K562 treated with DMSO at 1 percent for 12 hours (cell line): ENCODE measurements around the gene PSMD11. TPM values are rescaled to one million over a fixed set of nuclear protein-coding genes. Genes with fewer than 3 reads are reported as not detected.

Source experiments
- total RNA-seq: library from RNA; unstranded; fragments of 300-600 nt; gene quantifications from 2 replicates; pipeline ENCODE4 v1.2.3, GENCODE V29; 2022; ENCODE audit not compliant: insufficient read depth

Gene PSMD11
- total RNA-seq, result 35.7 and 68.8 TPM in 2 replicates

DNA sequence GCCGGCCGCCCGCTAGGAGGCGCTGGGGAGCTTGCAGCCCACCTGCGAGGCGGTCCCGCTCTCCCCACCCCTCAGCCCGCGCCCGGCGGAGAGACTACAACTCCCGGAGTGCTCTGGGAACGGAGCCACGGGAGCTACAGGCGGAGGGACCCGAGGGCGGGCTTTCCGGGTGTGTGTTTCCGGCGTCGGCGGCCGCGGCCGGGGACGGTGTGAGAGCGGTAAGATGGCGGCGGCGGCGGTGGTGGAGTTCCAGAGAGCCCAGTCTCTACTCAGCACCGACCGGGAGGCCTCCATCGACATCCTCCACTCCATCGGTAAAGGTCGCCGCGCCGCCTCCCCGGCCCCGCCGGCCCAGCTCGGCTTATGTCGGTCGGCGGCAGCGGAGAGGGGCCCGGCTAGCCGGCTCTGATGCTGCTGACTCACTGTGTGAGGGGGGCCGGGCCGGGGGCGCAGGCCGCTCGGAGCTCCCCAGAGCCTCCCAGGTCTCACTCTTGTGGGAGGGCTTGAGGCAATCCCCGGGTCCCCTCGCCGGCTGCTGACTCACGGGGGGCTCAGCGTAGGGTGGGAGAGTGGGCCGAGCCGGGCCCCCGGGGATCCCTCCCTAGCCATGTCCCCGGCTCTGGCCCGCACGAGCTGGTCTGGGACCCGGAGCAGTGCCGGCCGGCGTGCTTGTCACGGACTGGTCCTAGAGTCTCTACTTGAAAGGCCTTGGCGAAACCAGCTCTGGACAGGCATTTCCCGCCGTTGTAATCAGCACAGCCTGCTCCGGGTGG lies at the start of gene PSMD11:
Gene PSMD11, plus strand, starts transcription at position 210 of the 773 bp plus-strand sequence. Its CDS starts 14 bp downstream, at position 224.

DNA sequence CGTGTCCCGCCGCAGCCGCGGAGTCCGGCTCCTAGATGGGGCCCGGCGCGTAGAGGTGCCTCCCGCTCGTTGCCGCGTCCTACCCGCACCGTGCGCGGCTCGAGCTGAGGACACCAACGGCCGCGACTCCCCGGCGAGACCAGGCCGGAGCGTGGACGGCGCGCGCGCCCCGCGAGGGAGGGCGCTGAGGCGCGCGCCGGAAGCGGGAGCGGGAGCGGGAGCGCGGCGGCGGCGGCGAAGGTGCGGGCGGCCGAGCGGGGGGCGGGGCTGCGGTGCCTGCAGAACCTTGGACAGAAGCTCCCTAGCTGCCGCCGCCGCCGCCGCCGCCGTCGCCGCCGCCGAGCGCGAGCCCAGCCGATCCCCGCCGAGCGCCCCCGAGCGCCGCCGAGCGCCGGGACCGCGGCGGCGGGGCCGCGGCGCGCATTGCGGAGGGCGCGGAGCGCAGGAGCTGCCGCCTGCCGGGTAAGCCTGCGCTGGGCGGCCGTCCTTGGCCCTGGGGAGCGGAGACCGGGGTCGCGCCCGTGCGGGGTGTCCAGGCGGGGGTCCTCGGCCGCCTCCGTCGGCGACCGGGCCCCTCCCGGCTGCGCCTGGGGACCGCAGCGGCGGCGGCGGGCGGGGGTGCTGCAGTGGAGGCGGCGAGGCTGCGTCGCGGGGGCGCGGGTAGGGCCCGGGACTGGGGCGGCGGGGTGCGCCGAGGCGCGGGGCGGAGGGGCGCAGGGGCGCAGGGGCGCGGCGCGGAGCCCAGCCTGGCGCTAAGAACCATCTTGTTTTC lies 42.6 kb downstream of the PSMD11 start, which contains the start of gene CDK5R1:
Gene CDK5R1, plus strand, starts transcription at position 293 of the 772 bp plus-strand sequence. CDS start 628 bp downstream, outside the sequence.

Other genes starting within 250 kb of the PSMD11 start
- not detected in 2 replicates for gene RHBDL3, start 178.7 kb upstream of the PSMD11 start, total RNA-seq
- 19.5 and 25.0 TPM in 2 replicates for gene C17orf75, start 102.3 kb upstream of the PSMD11 start, total RNA-seq
- gene ZNF207, start 94.4 kb upstream of the PSMD11 start, total RNA-seq, result 95.0 and 219 TPM in 2 replicates
- 0.75 and 2.5 TPM in 2 replicates for gene CDK5R1, start 42.5 kb downstream of the PSMD11 start, total RNA-seq